ENCODE data around the gene CUBN.

Gene CUBN

GRCh38 chr10:16907687-16908086, 221.9 kb downstream of the CUBN start (continued):
- TF ChIP-seq ZNF398 (tag by site-specific recombination; IDR thresholded peaks at IDR 0.05) = no peak
- TF ChIP-seq ZNF777 (tag by site-specific recombination; IDR thresholded peaks at IDR 0.05; ENCODE audit: borderline replicate concordance) = no peak

GRCh38 chr10:16905320-16905719, 224.3 kb downstream of the CUBN start:
- Histone ChIP-seq H3K9me3 (ENCODE audit: control insufficient read depth, insufficient read depth, low read depth, low read length) (no peaks in the 10 kb centered on the region), H3K4me3 (ENCODE audit: low read depth, low read length) (no peak overlapping the region), H3K27ac (ENCODE audit: extremely low read depth, low read depth, low read length) (no peak overlapping the region), H3K4me1 (ENCODE audit: control insufficient read depth, insufficient read depth, low read length) (no peaks in the 10 kb centered on the region), H3K36me3 (ENCODE audit: control insufficient read depth in 2 of 2, insufficient read depth in 1 of 2, low read length in 2 of 2) (no peaks in the 10 kb centered on the region)
- ChIA-PET CTCF (interaction anchor here (0.7 kb wide), 1 partner anchor 13 kb away, joined by 3 read pairs; no protein-coding TSS in a partner anchor), POLR2A (no interaction called here)
- TF ChIP-seq ZNF433 (tag by site-specific recombination; IDR thresholded peaks at IDR 0.05; ENCODE audit: low read depth) = no peak
- TF ChIP-seq ZNF544 (tag by site-specific recombination; IDR thresholded peaks at IDR 0.05) = no peak
- no peak for TF ChIP-seq ZNF146 (tag by site-specific recombination; IDR thresholded peaks at IDR 0.05)
- TF ChIP-seq ZNF837 (tag by site-specific recombination; IDR thresholded peaks at IDR 0.05) = no peak
- TF ChIP-seq ZNF629 (tag by site-specific recombination; IDR thresholded peaks at IDR 0.05) = no peak
- no peak for TF ChIP-seq KLF9 (tag by site-specific recombination; IDR thresholded peaks at IDR 0.05; ENCODE audit: low read depth)
- TF ChIP-seq PRDM1 (tag by site-specific recombination; IDR thresholded peaks at IDR 0.05) = no peak
- TF ChIP-seq MYNN (tag by site-specific recombination; IDR thresholded peaks at IDR 0.05; ENCODE audit: borderline replicate concordance) = no peak
- no peak for TF ChIP-seq GLIS1 (tag by site-specific recombination; IDR thresholded peaks at IDR 0.05)
- TF ChIP-seq HOXA7 (CRISPR knock-in tag; IDR thresholded peaks at IDR 0.05; ENCODE audit: borderline replicate concordance) = no peak
- TF ChIP-seq PATZ1 (tag by site-specific recombination; IDR thresholded peaks at IDR 0.05) = no peak

- H3K4me3 ChIP-seq (ENCODE audit: low read depth, low read length) = no peak overlapping the region
- ChIA-PET POLR2A (no interaction called here), CTCF (interaction anchor here (1.6 kb wide), 1 partner anchor 48 kb away, joined by 6 read pairs; no protein-coding TSS in a partner anchor)
- no peak overlapping the region for H3K27ac ChIP-seq (ENCODE audit: extremely low read depth, low read depth, low read length)
- H3K4me1 ChIP-seq (ENCODE audit: control insufficient read depth, insufficient read depth, low read length) = no peaks in the 10 kb centered on the region
- H3K9me3 ChIP-seq (ENCODE audit: control insufficient read depth, insufficient read depth, low read depth, low read length) = no peaks in the 10 kb centered on the region
- no peak for TF ChIP-seq ZXDB (tag by site-specific recombination; IDR thresholded peaks at IDR 0.05)
- H3K36me3 ChIP-seq (ENCODE audit: control insufficient read depth in 2 of 2, insufficient read depth in 1 of 2, low read length in 2 of 2) = no peaks in the 10 kb centered on the region
Measured at GRCh38 chr10:16904639-16905061, 225.0 kb downstream of the CUBN start.

GRCh38 chr10:16904049-16904448, 225.6 kb downstream of the CUBN start:
- ChIA-PET POLR2A (no interaction called here), CTCF (interaction anchor here (1.6 kb wide), 1 partner anchor 49 kb away, joined by 6 read pairs; no protein-coding TSS in a partner anchor)
- TF ChIP-seq, protein P1, sequence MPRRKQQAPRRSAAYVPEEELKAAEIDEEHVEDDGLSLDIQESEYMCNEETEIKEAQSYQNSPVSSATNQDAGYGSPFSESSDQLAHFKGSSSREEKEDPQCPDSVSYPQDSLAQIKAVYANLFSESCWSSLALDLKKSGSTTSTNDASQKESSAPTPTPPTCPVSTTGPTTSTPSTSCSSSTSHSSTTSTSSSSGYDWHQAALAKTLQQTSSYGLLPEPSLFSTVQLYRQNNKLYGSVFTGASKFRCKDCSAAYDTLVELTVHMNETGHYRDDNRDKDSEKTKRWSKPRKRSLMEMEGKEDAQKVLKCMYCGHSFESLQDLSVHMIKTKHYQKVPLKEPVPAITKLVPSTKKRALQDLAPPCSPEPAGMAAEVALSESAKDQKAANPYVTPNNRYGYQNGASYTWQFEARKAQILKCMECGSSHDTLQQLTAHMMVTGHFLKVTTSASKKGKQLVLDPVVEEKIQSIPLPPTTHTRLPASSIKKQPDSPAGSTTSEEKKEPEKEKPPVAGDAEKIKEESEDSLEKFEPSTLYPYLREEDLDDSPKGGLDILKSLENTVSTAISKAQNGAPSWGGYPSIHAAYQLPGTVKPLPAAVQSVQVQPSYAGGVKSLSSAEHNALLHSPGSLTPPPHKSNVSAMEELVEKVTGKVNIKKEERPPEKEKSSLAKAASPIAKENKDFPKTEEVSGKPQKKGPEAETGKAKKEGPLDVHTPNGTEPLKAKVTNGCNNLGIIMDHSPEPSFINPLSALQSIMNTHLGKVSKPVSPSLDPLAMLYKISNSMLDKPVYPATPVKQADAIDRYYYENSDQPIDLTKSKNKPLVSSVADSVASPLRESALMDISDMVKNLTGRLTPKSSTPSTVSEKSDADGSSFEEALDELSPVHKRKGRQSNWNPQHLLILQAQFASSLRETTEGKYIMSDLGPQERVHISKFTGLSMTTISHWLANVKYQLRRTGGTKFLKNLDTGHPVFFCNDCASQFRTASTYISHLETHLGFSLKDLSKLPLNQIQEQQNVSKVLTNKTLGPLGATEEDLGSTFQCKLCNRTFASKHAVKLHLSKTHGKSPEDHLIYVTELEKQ (tag by site-specific recombination; IDR thresholded peaks at IDR 0.05; ENCODE audit: borderline replicate concordance) = no peak
- no peak for TF ChIP-seq ZNF510 (tag by site-specific recombination; IDR thresholded peaks at IDR 0.05; ENCODE audit: insufficient replicate concordance)
- no peak for TF ChIP-seq ZNF596 (tag by site-specific recombination; IDR thresholded peaks at IDR 0.05)
- no peak for TF ChIP-seq ZNF626 (tag by site-specific recombination; IDR thresholded peaks at IDR 0.05)
- TF ChIP-seq ZNF133 (tag by site-specific recombination; IDR thresholded peaks at IDR 0.05) = no peak
- TF ChIP-seq ZBTB49 (tag by site-specific recombination; IDR thresholded peaks at IDR 0.05; ENCODE audit: low read depth) = no peak
- TF ChIP-seq ZNF175 (tag by site-specific recombination; IDR thresholded peaks at IDR 0.05) = no peak

More at GRCh38 chr10:16904049-16904448, 225.6 kb downstream of the CUBN start:
- Histone ChIP-seq H3K9me3 (ENCODE audit: control insufficient read depth, insufficient read depth, low read depth, low read length) (no peaks in the 10 kb centered on the region), H3K4me1 (ENCODE audit: control insufficient read depth, insufficient read depth, low read length) (no peaks in the 10 kb centered on the region), H3K4me3 (ENCODE audit: low read depth, low read length) (no peak overlapping the region), H3K36me3 (ENCODE audit: control insufficient read depth in 2 of 2, insufficient read depth in 1 of 2, low read length in 2 of 2) (no peaks in the 10 kb centered on the region), H3K27ac (ENCODE audit: extremely low read depth, low read depth, low read length) (no peak overlapping the region)
